Activated gamma-delta T cell treated with anti-CD3 and anti-CD28 coated beads, Interleukin-2, amount 50 U/mL, for 16 hours (primary cell): Measurements from ENCODE around the gene EMX1.

Experiments
- DNase-seq: peaks from one replicate; pipeline ENCODE4 v3.0.0-alpha.2; 2020; ENCODE audit warnings: low read depth

The EMX1 gene

DNA sequence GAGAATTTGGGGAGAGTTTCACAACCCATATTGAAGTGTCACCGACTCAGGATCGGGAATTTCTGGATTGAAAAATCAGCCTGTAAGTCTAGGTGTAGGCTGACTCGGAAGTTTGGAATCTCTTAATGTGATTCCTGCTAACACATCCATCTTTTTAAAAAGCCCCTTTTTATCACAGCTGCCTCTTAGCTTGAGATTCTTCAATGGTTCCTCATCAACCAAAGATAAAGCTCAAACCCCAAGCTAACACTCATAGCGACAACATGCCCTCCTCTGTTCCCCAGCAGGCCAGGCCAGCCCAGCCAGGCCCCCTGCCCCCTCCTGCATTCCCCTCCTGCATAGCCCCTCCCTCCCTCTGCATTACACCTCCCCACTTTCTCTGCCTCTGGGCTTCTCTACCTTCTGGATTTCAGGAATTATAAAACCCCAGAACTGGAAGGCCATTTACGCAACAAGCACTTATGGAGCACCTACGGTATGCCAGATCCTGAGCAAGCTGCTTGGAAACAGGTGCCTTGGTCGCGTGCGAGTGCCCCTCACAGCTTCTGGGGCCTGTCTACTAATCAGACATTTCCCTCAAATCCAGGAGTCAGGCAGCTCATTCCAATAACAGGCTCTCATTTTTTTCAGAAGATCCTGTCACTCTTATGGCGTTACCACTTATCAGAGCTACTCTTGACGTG is 63.4 kb downstream of the EMX1 start:
- DNase-seq, result no peak

DNA sequence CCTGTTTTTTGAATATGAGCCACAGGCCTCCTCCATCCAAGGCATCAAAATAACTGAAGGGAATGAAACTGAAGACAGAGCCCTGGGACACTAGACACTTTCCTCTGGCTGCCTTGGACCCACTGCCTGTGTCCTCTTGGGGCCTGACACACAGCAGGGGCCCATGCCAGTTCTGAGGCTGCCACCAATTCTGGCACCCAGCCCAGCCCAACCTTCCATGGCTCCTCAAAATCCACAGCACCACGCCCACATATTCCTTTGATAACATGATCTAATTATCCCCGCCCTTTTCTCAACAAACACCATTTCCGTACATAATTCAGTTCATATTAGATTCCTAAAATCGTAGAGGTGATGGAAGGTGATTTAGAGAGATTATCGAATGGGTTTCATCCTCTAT is 64.2 kb downstream of the EMX1 start:
- no peak for DNase-seq

DNA sequence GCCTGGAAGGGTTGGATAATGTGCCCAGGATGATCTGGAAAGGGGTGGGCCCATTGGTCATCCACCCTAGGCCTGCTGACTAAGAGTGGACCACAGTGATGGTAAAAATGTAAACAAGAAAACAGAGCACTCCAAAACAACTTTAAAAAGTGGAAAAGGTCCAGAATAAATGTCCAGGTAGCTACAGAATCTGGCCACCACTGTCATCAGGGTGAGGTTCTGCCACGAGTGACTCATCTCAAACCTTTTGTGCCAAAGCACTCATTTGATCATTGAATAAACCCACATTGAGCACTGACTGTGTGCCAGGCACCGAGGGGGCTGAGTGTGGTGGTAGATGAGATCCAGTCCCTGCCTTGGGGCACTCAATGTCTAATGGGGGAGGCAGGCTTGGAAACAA is 64.9 kb downstream of the EMX1 start:
- no peak for DNase-seq

DNA sequence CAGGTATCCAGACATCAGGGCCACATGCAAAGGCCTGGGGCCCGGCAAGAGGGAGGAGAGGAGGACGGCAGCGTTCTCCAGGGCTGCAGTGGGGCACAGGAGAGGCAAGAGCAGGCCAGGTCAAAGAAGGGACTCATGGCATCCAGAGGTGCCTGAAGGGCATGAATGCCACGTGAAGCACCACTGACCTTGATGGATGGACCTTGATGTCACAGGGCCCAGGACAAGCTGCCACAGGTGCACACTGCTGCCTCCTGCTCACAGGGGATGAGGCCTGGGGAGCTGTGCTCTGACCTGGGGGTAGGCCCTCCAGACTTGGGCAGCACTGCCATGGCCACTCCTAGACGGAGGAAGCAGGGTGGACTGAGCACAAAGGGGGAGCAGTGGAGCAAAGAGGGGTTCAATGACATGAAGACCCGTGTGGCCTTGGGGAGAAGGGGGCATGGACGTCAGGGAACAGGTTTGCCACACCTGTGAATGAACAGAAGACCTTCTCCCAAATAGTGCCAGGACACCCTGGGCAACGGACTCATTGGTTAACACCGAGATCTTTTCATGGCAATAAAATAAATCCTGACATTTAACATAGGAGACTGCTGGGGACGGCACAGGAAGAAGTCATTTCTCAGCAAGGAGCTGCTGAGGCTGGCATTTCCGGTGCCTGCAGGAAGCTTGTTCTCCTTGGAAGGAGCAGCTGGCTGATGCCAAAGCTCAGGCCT is 65.6 kb downstream of the EMX1 start:
- DNase-seq, result no peak

DNA sequence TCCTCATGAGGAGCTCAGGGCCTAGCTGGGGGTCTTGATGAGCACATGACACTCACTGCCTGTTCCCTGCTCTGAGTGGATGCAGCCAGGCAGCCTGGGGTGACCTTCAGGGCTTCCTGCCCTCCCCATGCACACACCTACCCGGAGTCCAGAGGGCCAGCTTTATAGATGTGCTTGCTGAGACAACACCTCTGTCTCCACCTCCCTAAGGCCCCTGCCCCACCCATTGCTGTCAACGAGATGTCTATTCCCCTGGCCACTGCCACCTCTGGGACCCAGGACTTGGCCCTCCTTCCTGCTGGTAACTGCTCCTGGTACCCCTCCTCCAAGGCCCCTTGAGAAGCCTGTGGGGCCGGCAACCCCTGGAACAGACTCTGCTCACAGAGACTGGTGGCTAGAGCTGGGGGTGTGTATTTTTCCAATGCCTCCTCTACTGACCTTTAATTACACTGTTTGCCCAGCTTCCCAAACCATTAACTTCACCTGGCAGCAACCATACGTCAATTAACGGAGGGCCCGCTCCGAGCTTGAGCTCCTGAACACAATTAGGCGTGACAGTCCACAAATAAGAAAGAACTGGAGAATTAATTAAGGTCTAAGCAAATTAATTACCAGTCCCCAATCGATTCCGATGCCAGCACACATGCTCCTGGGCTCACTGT is 66.3 kb downstream of the EMX1 start:
- DNase-seq, result no peak

DNA sequence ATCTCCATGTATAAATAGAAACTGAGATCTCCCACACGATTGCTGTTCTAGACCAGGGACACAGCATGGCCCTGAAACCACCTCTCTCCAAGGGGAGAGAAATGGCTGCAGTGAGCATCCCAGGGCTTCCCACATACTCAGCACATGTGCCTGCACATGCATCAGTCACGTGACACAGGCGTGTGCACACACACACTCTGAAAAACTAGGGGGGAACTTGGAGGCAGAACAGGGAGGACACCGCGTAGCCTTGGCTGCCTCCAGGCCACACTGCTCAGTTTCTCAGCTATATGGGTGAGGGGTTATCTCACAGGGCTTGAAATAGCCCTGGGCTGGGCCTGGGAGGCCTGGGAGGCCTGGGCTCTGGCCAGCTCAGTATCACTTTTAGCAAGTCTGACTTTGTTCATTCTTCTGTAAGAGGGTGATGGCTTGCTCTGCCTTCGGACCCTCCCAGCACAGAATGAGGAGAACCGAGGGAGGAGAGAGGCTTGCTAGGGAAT is 66.9 kb downstream of the EMX1 start:
- DNase-seq, result no peak
